K562 (cell line): Measurements from ENCODE around the gene TUT7. TPM values are rescaled to one million over a fixed set of nuclear protein-coding genes. Genes with fewer than 3 reads are reported as not detected.

Experiments
- C11orf30 ChIP-seq: fragments of 450-650 bp; IDR thresholded peaks from 2 replicates; pipeline ENCODE4 v1.6.1; 2016; ENCODE audit warnings: low read depth, mild to moderate bottlenecking
- FOXM1 ChIP-seq, 2 experiments: fragments of 450-650 bp in 1 of 2; sonication (generic) in 1 of 2; formaldehyde crosslinking in 1 of 2; IDR thresholded peaks; 2 replicates each; pipeline versions ENCODE4 v1.6.1 to v1.9.0; 2017 to 2022; ENCODE audit warnings: low read depth in 2 of 2, mild to moderate bottlenecking in 2 of 2, missing genetic modification reagents in 1 of 2, moderate library complexity in 1 of 2
- KAT7 ChIP-seq: sonication (generic); formaldehyde crosslinking; IDR thresholded peaks from 2 replicates; pipeline ENCODE4 v1.8.0; 2022; ENCODE audit warnings: missing genetic modification reagents, mild to moderate bottlenecking, borderline replicate concordance
- KLF1 ChIP-seq: fragments of 450-650 bp; IDR thresholded peaks from 2 replicates; pipeline ENCODE4 v1.6.1; 2016; ENCODE audit warnings: missing genetic modification characterization, missing compliant biosample characterization
- KLF13 ChIP-seq: fragments of 450-650 bp; IDR thresholded peaks from 2 replicates; pipeline ENCODE4 v1.6.1; 2016; ENCODE audit warnings: missing genetic modification characterization, low read depth, mild to moderate bottlenecking, missing compliant biosample characterization, moderate library complexity, borderline replicate concordance
- MLLT1 ChIP-seq, 2 experiments: fragments of 450-650 bp; IDR thresholded peaks; 2 replicates each; pipeline ENCODE4 v1.6.1; 2016
- NRF1 ChIP-seq, 2 experiments: fragments of 450-650 bp; IDR thresholded peaks in 1 of 2; conservative IDR thresholded peaks in 1 of 2; 2 replicates each; pipeline ENCODE4 v1.6.1; 2014; ENCODE audit warnings: mild to moderate bottlenecking in 2 of 2
- SMAD4 ChIP-seq: fragments of 250-450 bp; sonication (Bioruptor Pico); conservative IDR thresholded peaks from 2 replicates; pipeline ENCODE4 v1.8.0; 2021; ENCODE audit warnings: inconsistent platforms, mild to moderate bottlenecking, moderate library complexity
- SRSF7 ChIP-seq: fragments of 200-400 bp; formaldehyde crosslinking; optimal IDR thresholded peaks from 2 replicates; pipeline ENCODE3; 2017; ENCODE audit warnings: mild to moderate bottlenecking, low read depth, low read length
- ZBTB11 ChIP-seq, 3 experiments: fragments of 200-800 bp in 1 of 3; fragments of 250-450 bp in 1 of 3; fragments of 450-650 bp in 1 of 3; sonication (Bioruptor Pico) in 1 of 3; sonication (Bioruptor generic) in 1 of 3; formaldehyde crosslinking in 1 of 3; IDR thresholded peaks; 2 replicates each; pipeline versions ENCODE4 v1.6.1 to v1.8.0; 2016 to 2022; ENCODE audit warnings: mild to moderate bottlenecking in 2 of 3, missing genetic modification characterization in 2 of 3, missing compliant biosample characterization in 1 of 3, moderate library complexity in 1 of 3
- ZNF592 ChIP-seq: fragments of 450-650 bp; IDR thresholded peaks from 2 replicates; pipeline ENCODE4 v1.6.1; 2017; ENCODE audit warnings: antibody characterized with exemption, mild to moderate bottlenecking
- ZNF644 ChIP-seq: fragments of 200-800 bp; sonication (Bioruptor generic); IDR thresholded peaks from 2 replicates; pipeline ENCODE4 v1.6.1; 2016; ENCODE audit warnings: low read depth, missing genetic modification characterization, missing compliant biosample characterization
- polyA plus RNA-seq, 8 experiments: library from polyadenylated mRNA; depleted of rRNA in 4 of 8; stranded (reverse) in 5 of 8; unstranded in 3 of 8; fragments of >200 nt; fragmentation: Nextera tagmentation in 2 of 8; fragmentation: Illumina TruSeq in 1 of 8; extraction: Ambion mirVana in 2 of 8; extraction: Trizol in 1 of 8; gene quantifications; 2 replicates each; pipeline versions ENCODE4 v1.2.1 to v1.2.3, GENCODE V29; 2011 to 2014; ENCODE audit warnings: inconsistent platforms in 1 of 8, missing spikeins in 1 of 8
- total RNA-seq, 7 experiments: library from RNA; depleted of rRNA in 6 of 7; stranded (reverse); fragments of >200 nt in 6 of 7; fragmentation: Illumina TruSeq in 2 of 7; extraction: Trizol in 2 of 7; gene quantifications; 2 replicates each; pipeline versions ENCODE4 v1.2.1 to v1.2.3, GENCODE V29; 2011 to 2021; ENCODE audit warnings: low replicate concordance in 1 of 7

TUT7 gene
- total and polyA plus RNA-seq, 9 of the 15 experiments (the other 6 are each of a cell fraction or from before 2014, with no cell fraction given): 5.9 to 26.9 (median 15.2) TPM

- TF ChIP-seq KAT7 (peak; percentile 78; the same call in 1 of the 2 replicates), C11orf30 (peak; percentile 82), SRSF7 (no peak), ZNF592 (peak; percentile 57; the same call in 1 of the 2 replicates), ZBTB11 (CRISPR knock-in tag; IDR thresholded peaks at IDR 0.05) (peak; percentile 90 to 98 (median 97)), MLLT1 (IDR thresholded peaks at IDR 0.05) (0 out of 4 replicates have a peak, but pooled peaks of 1 of the 2 experiments have one; percentile 15), ZNF644 (tag) (no peak), KLF13 (tag) (peak; percentile 33; the same call in 1 of the 2 replicates), FOXM1 (IDR thresholded peaks at IDR 0.05; ENCODE audit: low read depth) (0 out of 2 replicates have a peak, but pooled peaks have one; percentile 39), FOXM1 (CRISPR knock-in tag; IDR thresholded peaks at IDR 0.05; ENCODE audit: low read depth) (no peak), NRF1 (conservative IDR thresholded peaks at IDR 0.05 in 1 of 2, IDR thresholded peaks at IDR 0.05 in 1 of 2) (peak; percentile 74), SMAD4 (CRISPR knock-in tag) (0 out of 2 replicates have a peak, but pooled peaks have one; percentile 54), KLF1 (tag) (peak; percentile 85)
Observed at GRCh38 chr9:86354011-86354817, at the start of gene TUT7 (continued).
